GM23338 (cell line): ENCODE results near the gene ZNF474. TPM values are rescaled to one million over a fixed set of nuclear protein-coding genes. Genes with fewer than 3 reads are reported as not detected.

Source experiments
- ATAC-seq: fragments of 200-7000 bp; cut with Tn5 transposase; 3 replicates; pipeline ENCODE4 v1.9.1; 2020
- DNase-seq: peaks from one replicate; pipeline ENCODE4 v3.0.0-alpha.2; 2015; ENCODE audit warnings: low spot score
- H2AFZ ChIP-seq: fragments of 200-600 bp; sonication (generic); 2 replicates; pipeline ENCODE4 v1.8.0; 2016; ENCODE audit warnings: antibody characterized with exemption, mild to moderate bottlenecking, moderate library complexity
- H3F3A ChIP-seq: fragments of 200-600 bp; sonication (generic); replicated peaks from 2 replicates; pipeline ENCODE4 v1.8.0; 2017; ENCODE audit warnings: antibody characterized with exemption, mixed run types, low read depth
- H3K27ac ChIP-seq: fragments of 200-600 bp; sonication (generic); 2 replicates; pipeline ENCODE4 v1.6.1; 2016; ENCODE audit warnings: low read depth
- H3K27me3 ChIP-seq: fragments of 200-600 bp; sonication (generic); 2 replicates; pipeline ENCODE4 v1.8.0; 2016; ENCODE audit warnings: mild to moderate bottlenecking, mixed run types, moderate library complexity; ENCODE audit not compliant: insufficient read depth
- H3K36me3 ChIP-seq: fragments of 200-600 bp; sonication (generic); 2 replicates; pipeline ENCODE4 v1.8.0; 2016; ENCODE audit warnings: mild to moderate bottlenecking; ENCODE audit not compliant: insufficient read depth
- H3K4me1 ChIP-seq: fragments of 200-600 bp; sonication (generic); 2 replicates; pipeline ENCODE4 v1.8.0; 2016; ENCODE audit warnings: mild to moderate bottlenecking, moderate library complexity; ENCODE audit not compliant: insufficient read depth
- H3K4me2 ChIP-seq: fragments of 200-600 bp; sonication (generic); 2 replicates; pipeline ENCODE4 v1.7.1; 2017; ENCODE audit warnings: mixed run types
- H3K4me3 ChIP-seq: fragments of 200-600 bp; sonication (generic); 2 replicates; pipeline ENCODE4 v1.6.1; 2016; ENCODE audit warnings: mixed run types
- H3K79me2 ChIP-seq: fragments of 200-600 bp; sonication (generic); replicated peaks from 2 replicates; pipeline ENCODE4 v1.8.0; 2017; ENCODE audit warnings: mild to moderate bottlenecking; ENCODE audit not compliant: insufficient read depth
- H3K9me2 ChIP-seq: fragments of 200-600 bp; sonication (generic); 2 replicates; pipeline ENCODE4 v1.8.0; 2017; ENCODE audit not compliant: insufficient read depth
- H4K20me1 ChIP-seq: fragments of 200-600 bp; sonication (generic); replicated peaks from 2 replicates; pipeline ENCODE4 v1.8.0; 2017; ENCODE audit warnings: mild to moderate bottlenecking; ENCODE audit not compliant: insufficient read depth
- H3K27ac Mint-ChIP-seq: 2 replicates; pipeline ENCODE4 v1.8.0; 2020; ENCODE audit warnings: inconsistent platforms, mild to moderate bottlenecking, moderate library complexity, mixed read lengths
- H3K27me3 Mint-ChIP-seq: 3 replicates; pipeline ENCODE4 v1.8.0; 2022; ENCODE audit warnings: low read depth, mild to moderate bottlenecking, moderate library complexity, mixed read lengths, inconsistent platforms; ENCODE audit not compliant: insufficient read depth, poor library complexity
- H3K36me3 Mint-ChIP-seq: 3 replicates; pipeline ENCODE4 v1.8.0; 2021; ENCODE audit warnings: low read depth, mild to moderate bottlenecking, inconsistent platforms, moderate library complexity, mixed read lengths
- H3K4me1 Mint-ChIP-seq: 3 replicates; pipeline ENCODE4 v1.8.0; 2020; ENCODE audit warnings: mild to moderate bottlenecking, inconsistent platforms, mixed read lengths
- H3K4me3 Mint-ChIP-seq: 3 replicates; pipeline ENCODE4 v1.8.0; 2021; ENCODE audit warnings: moderate library complexity, mild to moderate bottlenecking, inconsistent platforms, mixed read lengths
- H3K9me3 Mint-ChIP-seq: 3 replicates; pipeline ENCODE4 v1.8.0; 2020; ENCODE audit warnings: moderate library complexity, mild to moderate bottlenecking, inconsistent platforms, mixed read lengths
- ETS1 ChIP-seq: IDR thresholded peaks from 2 replicates; pipeline ENCODE4 v1.6.1; 2016; ENCODE audit warnings: antibody characterized with exemption
- NANOG ChIP-seq: IDR thresholded peaks from 2 replicates; pipeline ENCODE4 v1.6.1; 2016; ENCODE audit warnings: antibody characterized with exemption, borderline replicate concordance
- STAT1 ChIP-seq: IDR thresholded peaks from one replicate; pipeline ENCODE4 v1.6.1; 2016; ENCODE audit warnings: antibody characterized with exemption; ENCODE audit not compliant: unreplicated experiment
- ZNF114 ChIP-seq: fragments of 250-450 bp; sonication (Bioruptor Pico); IDR thresholded peaks from 2 replicates; pipeline ENCODE4 v1.5.0; 2020; ENCODE audit warnings: mild to moderate bottlenecking, moderate library complexity
- ZNF462 ChIP-seq: fragments of 250-450 bp; sonication (Bioruptor Pico); IDR thresholded peaks from 2 replicates; pipeline ENCODE4 v1.5.0; 2020; ENCODE audit warnings: mild to moderate bottlenecking, moderate library complexity
- polyA plus RNA-seq: library from polyadenylated mRNA; unstranded; fragments of >200 nt; fragmentation: Nextera tagmentation; extraction: Ambion mirVana; gene quantifications from 2 replicates; pipeline ENCODE4 v1.2.1, GENCODE V29; 2016
- total RNA-seq: library from RNA; depleted of rRNA; stranded (reverse); fragments of >200 nt; shearing (Covaris generic); gene quantifications from 2 replicates; pipeline ENCODE4 v1.2.3, GENCODE V29; 2014

Gene ZNF474
- total and polyA plus RNA-seq, 2 experiments from 2014 or later = 0.59 TPM; not detected in 1

GRCh38 chr5:122183788-122184170, 54.4 kb downstream of the ZNF474 start (continued):
- TF ChIP-seq ZNF462 (CRISPR knock-in tag) (no peak), ZNF114 (CRISPR knock-in tag) (no peak), STAT1 (no peak), ETS1 (no peak)

DNA sequence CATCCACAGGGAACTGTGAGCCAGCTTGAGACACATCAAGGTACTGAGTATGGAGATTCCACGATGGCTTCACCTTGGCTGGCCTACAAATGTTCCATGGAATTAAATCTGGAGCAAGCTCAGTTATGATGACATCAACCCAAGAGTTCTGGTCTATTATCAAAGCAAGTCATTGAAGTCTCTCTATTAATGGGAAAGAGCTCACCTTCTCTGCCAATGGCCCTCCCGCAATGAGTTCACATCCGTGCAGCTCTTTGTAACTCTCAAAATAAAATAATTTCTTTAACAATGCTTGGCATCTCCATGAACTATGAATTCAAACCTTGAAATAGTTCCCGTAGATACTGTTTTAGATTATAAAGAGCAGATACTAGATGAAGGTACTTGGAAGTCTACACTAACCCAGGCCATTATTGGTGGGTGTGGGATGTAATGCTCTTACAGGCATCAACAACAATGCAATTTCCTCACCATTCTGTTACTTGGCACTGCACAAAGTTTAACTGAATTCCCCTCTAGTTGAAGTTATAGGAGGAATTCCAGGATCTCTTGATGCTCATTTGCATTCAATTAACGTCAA, 55.4 kb downstream of the ZNF474 start:
- no peaks in the 10 kb centered on the region for H3K27me3 ChIP-seq
- H3K36me3 ChIP-seq = no peaks in the 10 kb centered on the region
- no peaks in the 10 kb centered on the region for H3K79me2 ChIP-seq
- Mint-ChIP-seq H3K9me3 (no peaks in the 10 kb centered on the region; the same call in 2 of the 3 replicates), H3K4me3 (no peak overlapping the region), H3K27ac (no peak overlapping the region), H3K36me3 (no peaks in the 10 kb centered on the region), H3K4me1 (peaks cover 34% of the 10 kb centered on the region), H3K27me3 (peaks cover 1% of the 10 kb centered on the region)
- H2AFZ ChIP-seq = no peak overlapping the region
- H3K4me3 ChIP-seq = no peak overlapping the region
- DNase-seq = no peak
- no peak for ATAC-seq
- no peak overlapping the region for H3K27ac ChIP-seq
- no peak overlapping the region for H3K4me2 ChIP-seq
- H3F3A ChIP-seq = no peaks in the 10 kb centered on the region
- no peaks in the 10 kb centered on the region for H3K9me2 ChIP-seq
- peaks cover 22% of the 10 kb centered on the region; the same call in 1 of the 2 replicates for H3K4me1 ChIP-seq
- no peaks in the 10 kb centered on the region for H4K20me1 ChIP-seq
- no peak for TF ChIP-seq ETS1
- TF ChIP-seq NANOG = no peak
- TF ChIP-seq STAT1 = no peak
- no peak for TF ChIP-seq ZNF114 (CRISPR knock-in tag)
- TF ChIP-seq ZNF462 (CRISPR knock-in tag) = no peak
